GM15510 (cell line): ENCODE results near the gene TTC39A.

Experiments used
- POLR2A ChIP-seq: IDR thresholded peaks from 3 replicates; pipeline ENCODE4 v1.6.1; 2011; ENCODE audit warnings: borderline replicate concordance; ENCODE audit not compliant: insufficient read length; ENCODE audit errors: extremely low read depth

Gene TTC39A

DNA sequence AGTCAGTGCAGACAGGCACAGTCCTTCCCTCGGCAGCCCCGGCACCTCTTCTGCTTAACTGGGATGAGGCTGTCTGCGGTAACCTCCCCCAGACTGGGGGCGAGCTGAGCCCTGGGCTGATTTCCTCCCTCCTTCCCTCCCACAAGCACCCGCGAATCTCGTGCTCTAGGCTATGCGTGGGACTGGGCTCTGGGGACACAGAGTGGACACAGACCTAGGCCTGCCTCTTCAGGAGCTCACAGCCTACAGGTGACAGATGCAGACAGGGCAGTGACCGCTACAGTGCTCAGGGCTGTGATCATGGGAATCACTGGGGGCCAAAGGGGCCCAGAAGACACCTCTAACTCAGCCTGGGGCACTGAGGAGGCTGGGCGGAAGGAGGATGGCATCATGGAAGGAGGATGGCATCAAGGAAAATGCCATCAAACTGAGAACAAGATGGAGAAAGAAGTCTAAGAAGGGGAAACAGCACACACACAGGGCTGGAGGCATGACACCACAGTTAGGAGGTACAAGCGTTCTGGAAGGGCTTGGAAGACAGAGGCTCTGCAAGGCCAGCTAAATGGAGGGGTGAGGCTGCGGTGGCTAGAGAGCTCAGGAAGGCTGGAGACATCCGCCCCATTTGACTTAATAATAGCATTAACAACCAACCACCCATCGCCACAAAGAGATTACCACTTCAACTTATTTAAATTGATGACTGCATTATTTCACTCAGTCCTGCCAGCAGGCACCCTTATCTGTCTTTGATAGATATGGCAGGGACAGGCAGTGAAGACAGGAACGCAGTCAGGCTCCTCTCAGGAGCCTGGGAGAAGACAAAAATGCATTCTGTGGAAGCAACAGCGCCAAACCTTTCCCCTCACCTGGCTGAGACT lies 4.2 kb downstream of the TTC39A start:
- TF ChIP-seq POLR2A, result no peak

DNA sequence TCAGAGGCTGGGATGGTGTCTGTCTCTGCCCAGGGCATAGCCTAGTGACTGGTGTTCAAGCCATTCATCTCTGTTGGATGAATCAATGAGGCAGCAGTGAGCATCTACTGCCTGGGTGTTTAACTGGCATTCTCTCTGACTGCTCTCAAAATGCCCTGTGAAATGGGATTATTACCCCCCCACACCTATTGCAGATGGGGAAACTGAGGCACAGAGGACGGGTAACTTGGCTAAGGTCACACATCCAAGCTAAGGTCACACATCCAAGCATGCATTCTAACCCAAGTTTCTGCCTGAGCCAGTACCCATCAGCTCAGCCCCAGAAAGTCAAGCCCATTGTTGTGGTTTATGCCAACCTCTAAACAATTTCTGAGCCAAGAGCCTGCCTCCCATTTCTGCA lies 5.0 kb downstream of the TTC39A start:
- no peak for TF ChIP-seq POLR2A

- no peak for TF ChIP-seq POLR2A
Measured at GRCh38 chr1:51324251-51325010, 5.9 kb downstream of the TTC39A start.

DNA sequence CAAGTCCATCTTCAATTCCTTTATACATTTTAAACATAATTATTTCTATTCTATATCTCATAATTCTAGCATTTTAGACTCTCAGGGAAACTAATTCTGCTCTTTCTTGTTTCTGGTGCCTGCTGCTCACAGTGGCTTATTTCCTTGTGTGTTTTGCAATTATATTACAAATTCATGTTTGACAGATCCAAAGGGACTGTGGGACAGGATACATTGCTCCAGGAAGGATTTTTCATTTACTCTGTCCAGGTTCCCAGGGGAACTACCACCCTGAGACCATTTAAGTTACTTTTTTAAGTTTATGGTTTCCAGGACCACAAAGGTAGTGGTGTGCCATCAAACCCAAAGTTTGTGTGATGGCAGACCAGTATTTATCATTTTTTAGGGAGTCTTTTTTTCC lies 6.6 kb downstream of the TTC39A start:
- no peak for TF ChIP-seq POLR2A

GRCh38 chr1:51322417-51323101 lies 7.8 kb downstream of the TTC39A start:
- TF ChIP-seq POLR2A, result no peak

DNA sequence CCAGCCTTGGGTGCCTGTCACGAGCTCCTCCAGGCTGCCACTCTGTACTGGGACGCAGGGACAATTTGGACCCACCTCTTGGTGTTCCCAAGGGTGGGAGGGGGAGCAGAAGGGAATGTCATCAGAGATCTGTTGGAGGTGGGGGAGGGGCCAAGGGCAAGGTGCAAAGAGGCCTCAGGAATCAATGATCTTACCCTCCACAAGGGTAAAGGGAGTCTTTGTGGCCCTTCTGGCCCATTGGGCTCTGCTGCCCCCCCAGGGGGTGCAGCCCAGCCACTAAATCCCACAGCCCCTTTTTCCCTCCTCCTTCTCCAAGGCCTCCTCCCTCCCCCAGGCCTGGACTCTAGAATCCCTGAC lies 8.5 kb downstream of the TTC39A start:
- TF ChIP-seq POLR2A, result no peak

DNA sequence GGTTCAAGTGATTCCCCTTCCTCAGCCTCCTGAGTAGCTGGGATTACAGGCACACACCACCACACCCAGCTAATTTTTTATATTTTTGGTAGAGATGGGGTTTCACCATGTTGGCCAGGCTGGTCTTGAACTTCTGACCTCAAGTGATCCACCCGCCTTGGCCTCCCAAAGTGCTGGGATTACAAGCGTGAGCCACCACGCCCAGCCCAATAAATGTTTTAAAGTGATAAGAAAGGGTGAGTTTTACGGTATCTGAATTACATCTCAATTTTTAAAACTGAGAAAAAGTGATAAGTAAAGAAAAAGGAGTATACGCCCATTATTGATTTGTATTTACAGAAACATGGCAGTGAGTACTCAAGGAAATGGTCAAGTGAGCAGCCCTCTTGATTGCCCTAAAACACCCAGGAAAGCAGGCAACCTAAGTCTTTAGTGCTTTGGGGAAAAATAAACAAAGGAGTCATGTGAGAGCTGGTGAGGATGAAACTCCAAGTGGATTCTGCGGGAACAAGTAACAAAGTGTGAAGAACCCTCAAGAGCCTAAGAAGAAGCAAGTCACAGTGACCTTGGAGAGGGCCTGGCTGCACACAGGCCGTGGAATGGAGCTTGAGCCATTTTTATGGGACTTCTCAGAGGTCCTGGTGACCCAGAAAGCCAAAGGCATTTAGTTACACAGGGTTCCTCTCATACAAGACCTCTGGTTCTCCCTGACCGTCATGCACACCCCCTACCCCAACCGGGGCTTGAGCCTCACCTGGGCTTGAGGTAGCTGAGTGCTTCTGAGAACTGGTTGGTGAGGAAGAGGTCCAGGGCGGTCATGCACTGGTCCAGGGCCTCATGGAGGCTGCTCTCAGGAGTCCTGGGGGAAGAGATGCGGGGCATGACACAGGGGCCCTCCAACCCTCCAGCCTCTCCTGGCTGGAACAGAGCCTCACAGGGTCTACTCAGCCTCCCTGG lies 9.1 kb downstream of the TTC39A start:
- no peak for TF ChIP-seq POLR2A

DNA sequence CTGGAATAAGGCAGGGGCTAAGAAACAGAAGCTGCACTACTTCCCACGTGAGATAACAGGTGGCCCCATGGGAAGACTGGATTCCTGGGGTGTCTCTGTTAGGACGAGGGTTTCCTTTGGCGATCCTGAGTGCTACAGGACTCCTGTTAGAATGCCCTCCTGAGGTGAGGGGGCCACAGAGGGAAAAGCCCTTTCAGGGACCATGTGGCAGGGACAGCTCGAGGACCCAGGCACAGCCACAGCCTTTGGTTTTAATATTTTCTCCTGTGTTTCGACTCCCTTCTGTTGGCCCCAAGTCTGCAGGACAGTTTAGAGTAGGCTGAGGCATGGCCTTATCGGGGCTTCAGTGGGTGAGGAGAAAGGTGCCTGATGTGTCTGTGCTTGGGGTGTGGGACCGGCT lies 12.6 kb downstream of the TTC39A start:
- TF ChIP-seq POLR2A, result no peak

- no peak for TF ChIP-seq POLR2A
Measured at GRCh38 chr1:51316846-51317120, 13.6 kb downstream of the TTC39A start.

DNA sequence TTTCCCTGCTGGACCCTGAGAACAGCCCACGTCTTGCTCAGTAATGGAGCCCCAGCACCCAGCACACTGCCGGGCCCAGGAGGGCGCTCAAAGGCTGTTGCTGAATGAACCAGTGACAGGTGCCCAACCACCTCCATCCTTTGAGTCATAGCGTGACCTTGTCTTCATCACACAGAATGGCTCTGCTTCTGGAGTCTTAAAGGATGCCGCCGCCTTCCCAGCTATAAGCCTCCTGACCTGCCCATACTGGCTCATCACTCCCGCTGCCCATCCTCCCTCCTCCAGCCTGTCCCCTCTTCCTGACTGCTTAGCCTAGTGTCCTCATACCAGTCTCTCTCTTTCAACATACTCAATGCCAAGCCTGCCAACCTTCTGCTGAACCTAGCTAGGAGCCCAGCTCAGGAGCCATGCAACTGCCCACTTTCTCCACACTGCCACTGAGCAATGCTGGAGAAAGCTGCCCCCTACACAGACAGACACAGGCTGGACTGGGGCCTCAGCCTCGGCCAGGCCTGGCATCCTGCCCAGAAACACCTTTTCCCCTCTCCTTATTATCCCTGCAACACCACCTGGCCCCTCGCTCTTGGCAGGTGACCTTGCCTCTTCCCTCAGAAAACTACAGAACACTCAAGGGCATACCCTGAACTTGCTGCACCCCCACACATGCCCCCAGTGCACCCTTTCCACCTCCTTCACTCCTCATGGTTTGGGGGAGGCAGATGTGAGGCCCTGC lies 14.1 kb downstream of the TTC39A start:
- TF ChIP-seq POLR2A, result no peak

- no peak for TF ChIP-seq POLR2A
Measured at GRCh38 chr1:51314974-51315373, 15.4 kb downstream of the TTC39A start.

GRCh38 chr1:51313961-51314777 lies 16.2 kb downstream of the TTC39A start:
- TF ChIP-seq POLR2A, result no peak

GRCh38 chr1:51313268-51313852 lies 17.0 kb downstream of the TTC39A start:
- TF ChIP-seq POLR2A, result no peak
